ENCODE measurements around the gene KLHDC4.
"Not testable (repeated sequence)": the region's sequence is repeated elsewhere in the genome, so short reads cannot be mapped to it uniquely, and the experiment has no call there.

KLHDC4 gene

GRCh38 chr16:87685766-87686165 lies 80.0 kb downstream of the KLHDC4 start:
- no peak for FAIRE-seq
- TF ChIP-seq CTCF (IDR thresholded peaks at IDR 0.05; ENCODE audit: insufficient read depth, missing control alignments) = no peak
- DNase-seq (ENCODE audit: insufficient read length, low spot score) = no peak

- DNase-seq (ENCODE audit: insufficient read length, low spot score) (no peak), FAIRE-seq (no peak)
- no peak for TF ChIP-seq CTCF (IDR thresholded peaks at IDR 0.05; ENCODE audit: insufficient read depth, missing control alignments)
Observed at GRCh38 chr16:87685405-87685755, 80.4 kb downstream of the KLHDC4 start.

- FAIRE-seq (no peak), DNase-seq (ENCODE audit: insufficient read length, low spot score) (no peak)
- TF ChIP-seq CTCF (IDR thresholded peaks at IDR 0.05; ENCODE audit: insufficient read depth, missing control alignments) = no peak
Observed at GRCh38 chr16:87684711-87685404, 80.9 kb downstream of the KLHDC4 start.

- DNase-seq (ENCODE audit: insufficient read length, low spot score) (no peak), FAIRE-seq (no peak)
- no peak for TF ChIP-seq CTCF (IDR thresholded peaks at IDR 0.05; ENCODE audit: insufficient read depth, missing control alignments)
Observed at GRCh38 chr16:87684106-87684677, 81.6 kb downstream of the KLHDC4 start.

- FAIRE-seq (no peak), DNase-seq (ENCODE audit: insufficient read length, low spot score) (no peak)
- no peak for TF ChIP-seq CTCF (IDR thresholded peaks at IDR 0.05; ENCODE audit: insufficient read depth, missing control alignments)
Observed at GRCh38 chr16:87682852-87683399, 82.9 kb downstream of the KLHDC4 start.

GRCh38 chr16:87681981-87682570 lies 83.7 kb downstream of the KLHDC4 start:
- no peak for FAIRE-seq

GRCh38 chr16:87681051-87681602 lies 84.7 kb downstream of the KLHDC4 start:
- not testable (repeated sequence) for DNase-seq (ENCODE audit: insufficient read length, low spot score); FAIRE-seq

More at GRCh38 chr16:87681981-87682570, 83.7 kb downstream of the KLHDC4 start:
- DNase-seq (ENCODE audit: insufficient read length, low spot score) = no peak
- peak; percentile 3 for TF ChIP-seq CTCF (IDR thresholded peaks at IDR 0.05; ENCODE audit: insufficient read depth, missing control alignments)

All from D721Med (cell line).